NOMO-1 treated with DMSO at 0.1 percent for 48 hours (cell line): ENCODE data around the gene MAEA.

Experiments used
- DNase-seq: peaks from one replicate; lab custom pipeline; 2025; ENCODE audit not compliant: unreplicated experiment; lab: John Stamatoyannopoulos, UW

Gene MAEA

DNA sequence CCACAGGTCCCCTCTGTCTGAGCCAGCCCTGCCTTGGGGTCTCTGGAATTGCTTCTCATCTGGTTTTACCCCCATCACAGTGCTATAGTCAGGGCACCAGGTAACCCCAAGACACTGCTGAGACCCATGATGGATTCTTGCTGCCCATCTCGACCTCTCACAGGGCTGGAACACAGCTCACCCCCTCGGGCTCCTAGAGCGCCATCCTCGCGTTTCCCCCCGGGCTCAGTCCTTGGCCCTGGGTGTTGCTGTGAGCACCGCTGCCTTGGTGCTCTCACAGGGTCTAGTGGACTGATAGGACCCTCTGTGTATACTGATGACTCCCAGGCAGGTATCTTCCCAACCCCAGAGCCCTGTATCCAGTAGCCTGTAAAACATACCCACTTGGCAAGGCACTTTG, 8.8 kb downstream of the MAEA start:
- no peak for DNase-seq

DNA sequence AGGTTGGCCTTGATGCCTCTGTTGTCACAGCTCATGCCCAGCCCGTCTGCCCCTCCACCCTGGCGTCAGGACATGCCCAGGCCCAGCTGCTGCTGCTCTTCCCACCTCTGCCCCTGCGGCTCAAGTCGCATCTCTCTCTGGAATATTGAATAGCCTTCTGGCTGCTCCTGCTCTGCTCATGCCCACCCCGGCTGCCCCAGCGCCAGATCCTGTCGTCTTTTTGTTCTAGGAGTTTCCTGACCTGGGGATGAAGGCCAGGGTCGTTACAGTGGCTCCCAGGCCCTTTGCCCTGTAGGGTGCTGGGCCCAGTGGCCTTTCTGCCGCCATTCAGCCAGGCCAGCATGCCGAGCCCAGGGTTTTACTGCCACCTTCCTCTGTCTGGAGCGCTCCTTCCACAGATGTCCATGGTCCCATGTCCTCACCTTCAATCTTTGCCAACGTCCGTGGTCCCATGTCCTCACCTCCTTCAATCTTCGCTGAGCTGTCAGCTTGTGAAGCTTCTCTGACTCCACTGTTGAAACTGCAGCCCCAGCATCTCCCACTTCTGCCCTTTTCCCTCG, 9.7 kb downstream of the MAEA start:
- no peak for DNase-seq

DNA sequence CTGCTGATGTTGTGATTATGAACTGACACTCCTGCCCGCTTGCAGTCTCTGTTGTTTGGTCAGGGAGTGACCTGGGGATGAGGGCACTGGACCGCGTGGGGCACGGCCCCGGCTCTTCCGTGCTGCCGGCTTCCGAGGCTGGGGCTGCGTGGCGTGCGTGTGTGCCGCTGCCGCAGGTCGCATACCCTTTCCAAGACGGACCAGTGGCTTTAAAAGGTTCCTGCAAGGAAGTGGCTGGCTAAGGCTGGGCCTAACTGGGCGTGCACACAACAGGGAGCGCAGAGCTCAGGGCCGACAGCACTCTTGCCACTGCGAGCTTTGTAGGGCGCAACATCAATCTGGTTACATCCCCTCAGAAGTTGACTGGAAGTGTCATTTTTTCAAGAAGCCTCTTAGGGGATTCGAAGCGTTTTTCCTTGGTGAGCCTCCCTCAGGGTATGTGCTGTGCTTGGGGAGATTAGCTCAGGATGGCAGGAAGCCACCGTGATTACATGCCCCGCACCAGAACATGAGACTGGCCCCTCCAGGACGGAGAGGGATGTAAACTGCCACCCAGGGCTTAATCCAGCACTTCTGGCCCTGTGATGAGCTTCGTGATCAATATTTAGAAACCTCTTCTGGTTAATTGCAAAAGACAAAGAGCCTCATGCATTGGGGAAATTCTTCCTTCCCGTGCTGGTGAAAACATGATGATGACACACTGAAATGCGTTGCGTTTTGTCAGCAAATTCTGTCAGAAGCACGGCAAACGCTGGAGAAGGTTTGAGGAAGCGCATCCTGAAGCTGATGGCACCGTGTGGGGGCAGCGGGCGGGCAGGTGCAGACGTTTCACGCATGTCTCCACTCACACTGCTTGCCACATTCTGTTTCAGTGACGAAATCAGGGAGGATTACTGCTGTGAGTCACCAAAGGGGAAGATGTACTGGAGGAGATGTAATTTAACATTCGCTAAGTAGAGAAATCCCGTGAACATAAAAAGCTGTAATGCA, 11.1 kb downstream of the MAEA start:
- DNase-seq: peak; percentile 98

GRCh38 chr4:1302159-1302558, 12.5 kb downstream of the MAEA start:
- DNase-seq: no peak

DNA sequence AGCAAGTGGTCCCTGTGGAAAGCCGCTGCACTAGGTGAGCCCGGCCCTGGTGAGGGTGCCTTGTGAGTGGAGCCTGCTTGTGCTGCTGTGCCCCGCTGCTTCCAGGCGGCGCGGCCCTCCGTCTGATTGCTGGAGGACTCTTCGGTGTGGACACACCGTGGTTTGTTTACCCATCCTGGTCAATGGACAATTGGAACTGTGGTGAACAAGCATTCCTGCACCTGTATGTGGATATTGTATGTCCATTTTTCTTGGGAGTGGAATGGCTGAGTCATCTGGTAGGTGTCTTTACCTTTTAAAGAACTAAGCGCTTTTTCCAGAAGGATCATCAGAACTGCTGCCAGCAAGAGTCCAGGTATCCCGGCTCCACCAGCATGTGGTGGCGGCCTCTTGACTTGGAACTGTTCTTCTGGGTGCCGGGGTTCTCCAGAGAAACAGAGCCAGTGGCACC, 15.6 kb downstream of the MAEA start:
- no peak for DNase-seq

DNA sequence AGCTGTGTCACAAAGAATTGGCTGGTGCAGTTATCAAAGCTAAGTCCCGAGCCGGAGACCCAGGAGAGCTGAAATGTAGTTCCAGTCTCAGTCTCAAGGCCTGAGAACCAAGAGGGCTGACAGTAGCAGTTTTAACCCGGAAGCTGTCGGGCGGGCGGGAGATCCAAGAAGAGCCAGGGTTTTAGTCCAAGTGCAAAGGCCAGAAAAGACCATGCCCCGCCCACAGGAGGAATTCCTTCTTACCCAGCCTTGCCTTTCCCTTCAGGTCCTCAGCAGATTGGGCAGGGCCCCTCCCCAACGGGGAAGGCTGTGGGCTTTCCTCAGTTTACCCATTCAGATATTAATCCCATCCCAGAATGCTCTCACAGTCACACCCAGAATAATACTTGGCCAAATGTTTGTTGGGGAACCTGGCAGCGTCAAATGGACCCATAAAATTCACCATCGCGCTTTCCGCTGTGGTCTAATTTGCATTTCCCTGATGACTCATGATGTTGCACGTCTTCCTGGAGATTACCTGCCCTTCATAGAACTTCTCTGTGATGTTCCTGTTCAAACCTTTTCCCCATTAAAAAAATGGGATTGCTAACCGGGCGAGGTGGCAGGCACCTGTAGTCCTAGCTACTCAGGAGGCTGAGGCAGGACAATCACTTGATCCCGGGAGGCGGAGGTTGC, 16.2 kb downstream of the MAEA start:
- no peak for DNase-seq

DNA sequence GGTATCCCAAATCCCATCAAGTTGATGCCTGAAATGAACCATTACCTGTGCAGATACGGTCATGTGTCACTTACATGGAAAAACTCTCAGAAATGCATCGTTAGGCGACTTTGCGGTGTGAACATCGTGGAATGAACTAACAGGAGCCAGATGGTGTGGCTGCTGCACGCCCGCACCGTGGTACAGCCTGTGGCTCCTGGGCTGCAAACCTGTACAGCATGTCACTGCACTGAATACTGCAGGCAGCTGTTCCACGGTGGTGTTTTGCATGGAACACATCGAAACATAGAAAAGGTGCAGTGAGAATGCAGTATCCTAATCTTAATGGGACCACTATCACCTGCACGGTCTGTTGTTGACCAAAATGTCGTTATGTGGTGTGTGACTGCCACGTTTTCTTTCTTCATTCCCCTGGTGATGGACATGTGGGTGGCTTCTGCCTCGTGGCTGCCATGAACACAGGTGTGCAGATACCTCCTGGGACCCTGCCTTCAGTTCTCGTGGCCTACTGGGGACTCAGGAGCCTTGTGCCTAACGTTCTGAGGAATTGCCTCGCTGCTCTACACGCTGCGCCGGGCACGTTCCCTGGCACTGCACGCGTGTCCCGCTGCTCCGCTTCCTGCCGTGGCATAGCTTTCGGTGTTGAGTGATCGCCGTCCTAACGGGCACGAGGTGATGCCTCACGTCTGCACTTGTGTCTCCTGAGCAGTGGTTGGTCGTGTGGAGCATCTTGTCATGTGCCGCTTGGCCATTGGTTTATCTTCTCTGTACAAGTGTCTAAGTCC, 18.5 kb downstream of the MAEA start:
- DNase-seq: no peak

DNA sequence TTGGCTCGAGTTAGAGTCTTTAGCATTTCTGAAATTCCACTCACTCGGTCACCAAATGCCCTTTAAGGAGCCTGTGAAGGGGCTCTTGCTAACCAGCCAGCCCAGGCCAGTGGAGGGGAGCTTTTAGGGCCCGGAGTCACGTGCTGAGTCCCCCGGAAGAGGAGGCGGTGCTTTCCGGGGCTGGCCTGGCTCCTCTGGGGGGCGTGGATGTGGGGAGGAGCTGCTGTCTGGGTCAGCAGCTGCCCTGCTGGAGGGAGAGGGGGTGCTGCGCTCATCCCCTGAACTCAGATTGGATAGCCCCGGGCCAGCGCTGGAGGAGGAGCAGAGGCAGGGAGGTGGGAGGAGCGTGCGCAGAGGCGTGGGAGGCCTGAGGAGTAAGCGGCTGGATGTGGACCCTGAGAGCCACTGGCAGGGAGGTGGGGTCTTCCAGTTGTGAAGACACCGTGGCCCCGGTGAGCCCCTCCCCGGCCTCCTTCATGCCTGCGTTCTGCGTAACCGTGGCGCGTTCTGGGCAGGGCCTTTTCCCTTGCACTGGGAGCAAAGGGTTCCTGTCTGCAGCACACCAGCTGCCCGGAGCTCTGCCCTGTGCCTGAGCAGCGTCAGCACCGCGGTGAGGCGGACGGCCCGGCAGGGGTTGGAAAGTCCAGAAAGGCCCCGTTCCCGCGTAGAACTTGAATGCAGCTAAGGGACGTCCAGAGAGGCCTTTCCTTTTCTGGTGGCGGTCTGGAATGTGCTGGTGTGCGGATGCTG, 19.7 kb downstream of the MAEA start:
- no peak for DNase-seq

- DNase-seq: no peak
These were observed 20.5 kb downstream of the MAEA start for GRCh38 chr4:1310031-1310795.

- DNase-seq: no peak
These were observed 21.3 kb downstream of the MAEA start for GRCh38 chr4:1310796-1311631.

DNA sequence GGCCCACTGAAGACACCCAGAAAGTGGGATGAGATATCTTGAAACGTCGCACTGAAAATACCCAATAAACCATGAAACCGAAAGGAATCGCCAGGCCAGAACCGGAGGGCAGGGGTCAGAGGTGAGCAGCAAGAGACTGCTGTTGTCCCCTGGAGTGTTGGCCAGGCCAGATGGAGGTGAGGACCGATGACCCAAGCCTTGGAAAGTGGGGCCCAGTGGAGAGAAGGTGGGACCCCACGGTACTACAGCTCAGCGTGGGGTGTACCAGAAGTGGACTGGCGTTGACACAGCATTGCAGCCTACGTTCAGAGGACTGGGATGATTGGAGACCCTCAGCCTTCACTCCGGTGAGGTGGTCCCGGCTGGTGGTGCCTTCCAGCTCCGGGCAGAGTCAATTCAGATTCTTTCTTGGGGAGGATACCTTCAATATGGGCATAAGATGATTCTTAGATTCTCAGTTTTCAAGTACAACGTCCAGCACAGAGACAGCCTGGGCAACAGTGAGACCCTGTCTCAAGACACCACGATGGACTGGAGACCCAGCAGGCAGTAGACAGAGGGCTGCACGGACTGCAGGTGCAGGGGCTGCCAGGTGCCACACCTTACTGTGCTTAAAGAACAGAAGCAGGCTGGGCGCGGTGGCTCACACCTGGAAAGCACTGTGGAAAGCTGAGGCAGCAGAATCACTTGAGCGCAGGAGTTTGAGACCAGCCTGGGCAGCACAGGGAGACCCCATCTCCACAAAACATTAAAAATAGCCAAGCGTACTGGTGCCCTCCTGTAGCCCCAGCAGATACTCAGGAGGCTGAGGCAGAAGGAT, 23.3 kb downstream of the MAEA start:
- DNase-seq: no peak

- DNase-seq: no peak
These were observed 25.6 kb downstream of the MAEA start for GRCh38 chr4:1315306-1315705.

- DNase-seq: no peak
These were observed 26.3 kb downstream of the MAEA start for GRCh38 chr4:1315836-1316536.

DNA sequence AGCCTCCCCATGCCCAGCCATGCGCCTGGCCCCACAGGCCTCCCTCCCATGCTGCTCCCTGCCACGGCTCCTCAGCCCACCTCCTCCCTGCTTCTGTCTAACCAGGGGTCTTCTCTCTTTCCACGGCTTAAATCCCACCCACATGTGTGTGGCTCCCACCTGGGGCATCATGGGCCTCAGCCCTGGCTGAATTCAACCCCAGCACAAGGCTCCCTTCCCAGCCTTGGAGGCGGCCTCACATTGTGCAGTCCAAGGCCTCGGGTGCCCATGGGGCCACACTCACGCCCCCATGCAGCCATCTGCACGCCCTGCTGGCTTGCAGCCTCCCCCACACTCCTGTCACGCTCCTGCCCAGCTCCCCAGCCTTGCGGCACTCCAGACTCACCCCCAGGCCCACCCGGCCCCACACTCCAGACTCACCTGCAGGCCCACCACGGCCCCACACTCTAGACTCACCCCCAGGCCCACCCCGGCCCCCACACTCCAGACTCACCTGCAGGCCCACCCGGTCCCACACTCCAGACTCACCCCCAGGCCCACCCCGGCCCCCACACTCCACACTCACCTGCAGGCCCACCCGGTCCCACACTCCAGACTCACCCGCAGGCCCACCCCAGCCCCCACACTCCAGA, 27.0 kb downstream of the MAEA start:
- no peak for DNase-seq

DNA sequence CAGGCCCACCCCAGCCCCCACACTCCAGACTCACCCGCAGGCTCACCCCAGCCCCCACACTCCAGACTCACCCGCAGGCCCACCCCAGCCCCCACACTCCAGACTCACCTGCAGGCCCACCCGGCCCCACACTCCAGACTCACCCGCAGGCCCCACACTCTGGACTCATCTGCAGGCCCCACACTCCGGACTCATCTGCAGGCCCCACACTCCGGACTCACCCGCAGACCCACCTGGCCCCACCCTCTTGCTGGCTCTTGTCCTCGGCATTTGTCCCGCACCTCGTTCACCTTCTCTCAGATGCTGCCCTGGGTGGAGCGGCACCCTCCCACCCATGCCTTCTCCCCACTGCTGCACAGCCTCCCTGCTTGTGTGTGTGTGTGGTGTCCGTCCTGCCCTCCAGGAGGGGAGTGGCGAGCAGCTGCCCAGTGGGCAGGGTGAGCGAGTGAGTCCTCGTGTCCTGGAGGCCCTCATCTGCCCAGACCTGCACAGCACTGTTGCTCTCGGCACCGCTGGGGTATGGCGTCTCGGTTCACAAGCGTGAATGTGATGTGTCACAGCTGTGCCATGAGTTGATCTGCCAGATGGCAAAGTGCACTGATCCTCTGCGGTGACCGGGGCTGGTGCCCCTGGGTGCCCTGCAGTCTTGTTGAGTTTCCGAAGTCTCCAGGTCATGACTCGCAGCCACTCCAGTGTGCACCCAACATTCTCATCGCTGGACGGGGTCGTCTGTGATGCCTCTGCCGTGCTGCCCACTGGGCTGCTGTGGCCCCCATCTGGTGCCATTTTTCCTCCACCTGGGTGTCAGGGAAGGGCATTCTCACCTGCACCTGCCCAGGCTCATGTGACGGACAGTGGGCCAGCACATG, 27.7 kb downstream of the MAEA start:
- DNase-seq: no peak

GRCh38 chr4:1318046-1318375, 28.3 kb downstream of the MAEA start:
- no peak for DNase-seq
